ENCODE results near the gene YEATS4. TPM values are rescaled to one million over a fixed set of nuclear protein-coding genes. Genes with fewer than 3 reads are reported as not detected.

YEATS4 gene
- total RNA-seq, 1 donor from 2014 or later: 11.4 TPM

GRCh38 chr12:69396041-69396440, 36.5 kb downstream of the YEATS4 start:
- H3K27ac ChIP-seq: no peak overlapping the region
- H3K27me3 ChIP-seq (ENCODE audit: low read depth): no peaks in the 10 kb centered on the region
- H3K4me3 ChIP-seq: no peak overlapping the region
- no peaks in the 10 kb centered on the region for H3K4me1 ChIP-seq
- DNase-seq: no peak
- H3K36me3 ChIP-seq: no peaks in the 10 kb centered on the region
- TF ChIP-seq CTCF (IDR thresholded peaks at IDR 0.05): no peak
- no peak for ATAC-seq
- peaks cover 5% of the 10 kb centered on the region for H3K9me3 ChIP-seq
- intact Hi-C loops (cut with DNase I): no loop called here

- intact Hi-C loops (cut with DNase I): no loop called here
- H3K4me3 ChIP-seq: no peak overlapping the region
- no peak for TF ChIP-seq CTCF (IDR thresholded peaks at IDR 0.05)
- no peaks in the 10 kb centered on the region for H3K27me3 ChIP-seq (ENCODE audit: low read depth)
- no peaks in the 10 kb centered on the region for H3K4me1 ChIP-seq
- no peak for ATAC-seq
- H3K27ac ChIP-seq: no peak overlapping the region
- no peaks in the 10 kb centered on the region for H3K36me3 ChIP-seq
- DNase-seq: no peak
- H3K9me3 ChIP-seq: peaks cover 5% of the 10 kb centered on the region
Observed at GRCh38 chr12:69396963-69397362, 37.4 kb downstream of the YEATS4 start.

GRCh38 chr12:69397978-69398377, 38.4 kb downstream of the YEATS4 start:
- no peak for ATAC-seq
- Histone ChIP-seq H3K36me3 (no peaks in the 10 kb centered on the region), H3K27me3 (ENCODE audit: low read depth) (no peaks in the 10 kb centered on the region), H3K4me1 (no peaks in the 10 kb centered on the region), H3K9me3 (peaks cover 5% of the 10 kb centered on the region), H3K27ac (no peak overlapping the region), H3K4me3 (no peak overlapping the region)
- intact Hi-C loops (cut with DNase I): no loop called here
- DNase-seq: no peak
- no peak for TF ChIP-seq CTCF (IDR thresholded peaks at IDR 0.05)

GRCh38 chr12:69401940-69402339, 42.4 kb downstream of the YEATS4 start:
- Histone ChIP-seq H3K4me3 (no peak overlapping the region), H3K9me3 (peaks cover 3% of the 10 kb centered on the region), H3K36me3 (no peaks in the 10 kb centered on the region), H3K4me1 (no peaks in the 10 kb centered on the region), H3K27ac (no peak overlapping the region), H3K27me3 (ENCODE audit: low read depth) (no peaks in the 10 kb centered on the region)
- no peak for ATAC-seq
- DNase-seq: no peak
- TF ChIP-seq CTCF (IDR thresholded peaks at IDR 0.05): no peak
- intact Hi-C loops (cut with DNase I): no loop called here

GRCh38 chr12:69404851-69405565, 45.5 kb downstream of the YEATS4 start:
- no peak overlapping the region for H3K27ac ChIP-seq
- H3K36me3 ChIP-seq: no peaks in the 10 kb centered on the region
- no peak overlapping the region for H3K4me3 ChIP-seq
- no peaks in the 10 kb centered on the region for H3K4me1 ChIP-seq
- no peak for TF ChIP-seq CTCF (IDR thresholded peaks at IDR 0.05)
- ATAC-seq (no peak), DNase-seq (no peak)
- intact Hi-C loops (cut with DNase I): no loop called here
- H3K27me3 ChIP-seq (ENCODE audit: low read depth): no peaks in the 10 kb centered on the region
- H3K9me3 ChIP-seq: no peaks in the 10 kb centered on the region
